SK-N-SH treated with all-trans-retinoic acid at 6 μM for 48 hours (cell line): ENCODE results near the gene EMILIN2.

Experiments
- ATAC-seq: fragments of 200-7000 bp; cut with Tn5 transposase; 3 replicates; pipeline ENCODE4 v1.9.1; 2020; ENCODE audit warnings: mild to moderate bottlenecking, moderate library complexity
- ARNTL ChIP-seq: fragments of 450-650 bp; formaldehyde crosslinking; IDR thresholded peaks from 2 replicates; pipeline ENCODE4 v1.5.0; 2020; ENCODE audit warnings: low read depth, mild to moderate bottlenecking, moderate library complexity, borderline replicate concordance
- BACH2 ChIP-seq: fragments of 250-450 bp; sonication (Bioruptor Pico); IDR thresholded peaks from 2 replicates; pipeline ENCODE4 v1.9.0; 2021; ENCODE audit warnings: mild to moderate bottlenecking, borderline replicate concordance
- CSDC2 ChIP-seq: fragments of 250-450 bp; sonication (Bioruptor Pico); IDR thresholded peaks from 2 replicates; pipeline ENCODE4 v1.5.0; 2020; ENCODE audit warnings: mild to moderate bottlenecking, moderate library complexity
- ESRRG ChIP-seq: fragments of 250-450 bp; sonication (Bioruptor Pico); IDR thresholded peaks from 2 replicates; pipeline ENCODE4 v1.6.1; 2021; ENCODE audit warnings: mild to moderate bottlenecking
- GLIS3 ChIP-seq: fragments of 250-450 bp; sonication (Bioruptor Pico); IDR thresholded peaks from 2 replicates; pipeline ENCODE4 v1.5.0; 2020; ENCODE audit warnings: mild to moderate bottlenecking, moderate library complexity
- ISL1 ChIP-seq: fragments of 250-450 bp; sonication (Bioruptor Pico); IDR thresholded peaks from 2 replicates; pipeline ENCODE4 v2.1.2; 2022; ENCODE audit warnings: mild to moderate bottlenecking, moderate library complexity
- OSR1 ChIP-seq: fragments of 250-450 bp; sonication (Bioruptor Pico); IDR thresholded peaks from 2 replicates; pipeline ENCODE4 v1.8.0; 2022; ENCODE audit warnings: moderate library complexity, mild to moderate bottlenecking, inconsistent platforms
- PPARA ChIP-seq: fragments of 250-450 bp; sonication (Bioruptor Pico); IDR thresholded peaks from 2 replicates; pipeline ENCODE4 v1.5.0; 2020; ENCODE audit warnings: mild to moderate bottlenecking, borderline replicate concordance
- RARB ChIP-seq: fragments of 250-450 bp; sonication (Bioruptor Pico); IDR thresholded peaks from 2 replicates; pipeline ENCODE4 v1.8.0; 2021; ENCODE audit warnings: mild to moderate bottlenecking, moderate library complexity
- TCF4 ChIP-seq: fragments of 250-450 bp; sonication (Bioruptor Pico); IDR thresholded peaks from 2 replicates; pipeline ENCODE4 v1.8.0; 2021; ENCODE audit warnings: mild to moderate bottlenecking, moderate library complexity, borderline replicate concordance
- TOX ChIP-seq: fragments of 250-450 bp; sonication (Bioruptor Pico); IDR thresholded peaks from 2 replicates; pipeline ENCODE4 v1.8.0; 2021; ENCODE audit warnings: mild to moderate bottlenecking, moderate library complexity, borderline replicate concordance
- ZC3H10 ChIP-seq: fragments of 250-450 bp; sonication (Bioruptor Pico); IDR thresholded peaks from 2 replicates; pipeline ENCODE4 v1.5.1; 2021; ENCODE audit warnings: mild to moderate bottlenecking, moderate library complexity
- ZFP3 ChIP-seq: fragments of 250-450 bp; sonication (Bioruptor Pico); IDR thresholded peaks from 2 replicates; pipeline ENCODE4 v1.5.0; 2020; ENCODE audit warnings: mild to moderate bottlenecking, moderate library complexity
- ZNF565 ChIP-seq: fragments of 450-650 bp; formaldehyde crosslinking; conservative IDR thresholded peaks from 2 replicates; pipeline ENCODE4 v1.5.0; 2020; ENCODE audit warnings: low read depth, mild to moderate bottlenecking, moderate library complexity
- ZNF70 ChIP-seq: fragments of 450-650 bp; formaldehyde crosslinking; IDR thresholded peaks from 2 replicates; pipeline ENCODE4 v1.5.0; 2020; ENCODE audit warnings: mild to moderate bottlenecking, moderate library complexity
- ZNF8 ChIP-seq: fragments of 450-650 bp; formaldehyde crosslinking; IDR thresholded peaks from 2 replicates; pipeline ENCODE4 v1.5.0; 2020; ENCODE audit warnings: mild to moderate bottlenecking, moderate library complexity
- TF ChIP-seq, protein P1 (sequence below): fragments of 250-450 bp; sonication (Bioruptor Pico); IDR thresholded peaks from 2 replicates; pipeline ENCODE4 v1.5.0; 2020; ENCODE audit warnings: mild to moderate bottlenecking, moderate library complexity
- TF ChIP-seq, protein P2 (sequence below): fragments of 250-450 bp; sonication (Bioruptor Pico); IDR thresholded peaks from 2 replicates; pipeline ENCODE4 v1.5.1; 2020; ENCODE audit warnings: low read depth, mild to moderate bottlenecking, moderate library complexity
- TF ChIP-seq, protein P3 (sequence below): fragments of 250-450 bp; sonication (Bioruptor Pico); IDR thresholded peaks from 2 replicates; pipeline ENCODE4 v1.5.1; 2021; ENCODE audit warnings: mild to moderate bottlenecking, moderate library complexity
- TF ChIP-seq, protein P4 (sequence below): fragments of 250-450 bp; sonication (Bioruptor Pico); IDR thresholded peaks from 2 replicates; pipeline ENCODE4 v1.8.0; 2021; ENCODE audit warnings: low read depth, mild to moderate bottlenecking, moderate library complexity, borderline replicate concordance

EMILIN2 gene

DNA sequence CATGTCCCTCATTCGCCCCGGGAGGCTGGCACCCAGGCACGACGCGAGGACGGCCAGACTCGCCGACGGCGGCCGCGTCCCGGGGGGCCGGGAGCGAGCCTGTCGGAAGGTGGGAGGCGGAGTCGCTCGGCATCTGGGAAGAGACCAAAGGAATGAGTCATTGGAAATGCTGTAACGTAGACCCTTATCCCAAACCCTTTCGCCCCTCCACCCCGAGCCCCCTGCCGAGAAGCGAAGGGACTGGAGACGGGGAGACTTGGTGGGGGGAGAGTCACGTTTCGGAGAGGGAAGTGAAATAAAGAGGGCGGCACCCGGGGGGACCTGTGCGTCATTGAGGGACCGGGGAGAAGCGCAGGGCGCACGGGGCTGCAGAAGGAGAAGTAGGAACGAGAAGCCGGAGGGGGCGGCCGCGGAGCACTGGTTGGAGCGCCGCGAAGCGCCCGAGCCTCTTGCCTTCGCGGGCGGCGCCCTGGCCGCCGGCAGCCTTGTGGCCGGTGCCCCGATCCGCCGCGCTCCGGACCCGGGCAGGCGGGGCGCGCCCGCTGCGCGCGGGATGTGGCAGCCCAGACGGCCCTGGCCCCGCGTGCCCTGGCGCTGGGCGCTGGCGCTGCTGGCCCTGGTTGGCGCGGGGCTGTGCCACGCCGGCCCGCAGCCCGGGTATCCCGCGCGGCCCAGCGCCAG is at the start of gene EMILIN2:
TSS of gene EMILIN2 (plus strand) at position 371 of the 681 bp plus-strand sequence. CDS start at position 554, 183 bp downstream.
- no peak for TF ChIP-seq RARB
- no peak for TF ChIP-seq ZNF565 (CRISPR knock-in tag)
- TF ChIP-seq, protein P1, sequence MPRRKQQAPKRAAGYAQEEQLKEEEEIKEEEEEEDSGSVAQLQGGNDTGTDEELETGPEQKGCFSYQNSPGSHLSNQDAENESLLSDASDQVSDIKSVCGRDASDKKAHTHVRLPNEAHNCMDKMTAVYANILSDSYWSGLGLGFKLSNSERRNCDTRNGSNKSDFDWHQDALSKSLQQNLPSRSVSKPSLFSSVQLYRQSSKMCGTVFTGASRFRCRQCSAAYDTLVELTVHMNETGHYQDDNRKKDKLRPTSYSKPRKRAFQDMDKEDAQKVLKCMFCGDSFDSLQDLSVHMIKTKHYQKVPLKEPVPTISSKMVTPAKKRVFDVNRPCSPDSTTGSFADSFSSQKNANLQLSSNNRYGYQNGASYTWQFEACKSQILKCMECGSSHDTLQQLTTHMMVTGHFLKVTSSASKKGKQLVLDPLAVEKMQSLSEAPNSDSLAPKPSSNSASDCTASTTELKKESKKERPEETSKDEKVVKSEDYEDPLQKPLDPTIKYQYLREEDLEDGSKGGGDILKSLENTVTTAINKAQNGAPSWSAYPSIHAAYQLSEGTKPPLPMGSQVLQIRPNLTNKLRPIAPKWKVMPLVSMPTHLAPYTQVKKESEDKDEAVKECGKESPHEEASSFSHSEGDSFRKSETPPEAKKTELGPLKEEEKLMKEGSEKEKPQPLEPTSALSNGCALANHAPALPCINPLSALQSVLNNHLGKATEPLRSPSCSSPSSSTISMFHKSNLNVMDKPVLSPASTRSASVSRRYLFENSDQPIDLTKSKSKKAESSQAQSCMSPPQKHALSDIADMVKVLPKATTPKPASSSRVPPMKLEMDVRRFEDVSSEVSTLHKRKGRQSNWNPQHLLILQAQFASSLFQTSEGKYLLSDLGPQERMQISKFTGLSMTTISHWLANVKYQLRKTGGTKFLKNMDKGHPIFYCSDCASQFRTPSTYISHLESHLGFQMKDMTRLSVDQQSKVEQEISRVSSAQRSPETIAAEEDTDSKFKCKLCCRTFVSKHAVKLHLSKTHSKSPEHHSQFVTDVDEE, result no peak
- TF ChIP-seq ZC3H10 (CRISPR knock-in tag), result no peak
- TF ChIP-seq, protein P2, sequence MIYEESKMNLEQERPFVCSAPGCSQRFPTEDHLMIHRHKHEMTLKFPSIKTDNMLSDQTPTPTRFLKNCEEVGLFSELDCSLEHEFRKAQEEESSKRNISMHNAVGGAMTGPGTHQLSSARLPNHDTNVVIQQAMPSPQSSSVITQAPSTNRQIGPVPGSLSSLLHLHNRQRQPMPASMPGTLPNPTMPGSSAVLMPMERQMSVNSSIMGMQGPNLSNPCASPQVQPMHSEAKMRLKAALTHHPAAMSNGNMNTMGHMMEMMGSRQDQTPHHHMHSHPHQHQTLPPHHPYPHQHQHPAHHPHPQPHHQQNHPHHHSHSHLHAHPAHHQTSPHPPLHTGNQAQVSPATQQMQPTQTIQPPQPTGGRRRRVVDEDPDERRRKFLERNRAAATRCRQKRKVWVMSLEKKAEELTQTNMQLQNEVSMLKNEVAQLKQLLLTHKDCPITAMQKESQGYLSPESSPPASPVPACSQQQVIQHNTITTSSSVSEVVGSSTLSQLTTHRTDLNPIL (CRISPR knock-in tag), result no peak
- TF ChIP-seq, protein P3, sequence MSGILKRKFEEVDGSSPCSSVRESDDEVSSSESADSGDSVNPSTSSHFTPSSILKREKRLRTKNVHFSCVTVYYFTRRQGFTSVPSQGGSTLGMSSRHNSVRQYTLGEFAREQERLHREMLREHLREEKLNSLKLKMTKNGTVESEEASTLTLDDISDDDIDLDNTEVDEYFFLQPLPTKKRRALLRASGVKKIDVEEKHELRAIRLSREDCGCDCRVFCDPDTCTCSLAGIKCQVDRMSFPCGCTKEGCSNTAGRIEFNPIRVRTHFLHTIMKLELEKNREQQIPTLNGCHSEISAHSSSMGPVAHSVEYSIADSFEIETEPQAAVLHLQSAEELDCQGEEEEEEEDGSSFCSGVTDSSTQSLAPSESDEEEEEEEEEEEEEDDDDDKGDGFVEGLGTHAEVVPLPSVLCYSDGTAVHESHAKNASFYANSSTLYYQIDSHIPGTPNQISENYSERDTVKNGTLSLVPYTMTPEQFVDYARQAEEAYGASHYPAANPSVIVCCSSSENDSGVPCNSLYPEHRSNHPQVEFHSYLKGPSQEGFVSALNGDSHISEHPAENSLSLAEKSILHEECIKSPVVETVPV (CRISPR knock-in tag), result no peak
- TF ChIP-seq ESRRG (CRISPR knock-in tag), result no peak
- no peak for TF ChIP-seq TCF4
- TF ChIP-seq PPARA (CRISPR knock-in tag), result no peak
- no peak for TF ChIP-seq BACH2 (CRISPR knock-in tag)
- ATAC-seq, result peak; percentile 28

DNA sequence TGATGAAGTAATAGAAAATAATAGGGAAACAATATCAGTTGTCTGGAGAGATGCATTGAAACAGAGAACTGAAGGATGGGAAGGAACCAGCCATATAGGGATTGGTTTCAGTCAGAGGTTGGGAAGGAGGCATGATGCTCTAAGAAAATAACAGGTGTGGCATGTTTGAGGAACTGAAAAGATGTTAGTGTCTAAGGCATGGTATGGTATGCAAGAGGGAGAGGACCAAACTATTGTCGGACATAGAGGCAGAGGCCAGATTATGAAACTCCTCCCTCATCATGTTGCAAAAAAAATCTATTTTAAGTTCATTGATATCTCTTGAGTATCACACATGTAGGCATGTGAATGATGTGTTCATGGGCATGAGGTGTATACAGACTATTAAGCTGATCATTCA is 48.9 kb upstream of the EMILIN2 start:
- ATAC-seq, result no peak
- TF ChIP-seq ZNF8 (CRISPR knock-in tag) (no peak), ZFP3 (no peak), ZNF565 (CRISPR knock-in tag) (no peak), ZNF70 (CRISPR knock-in tag) (no peak), TOX (CRISPR knock-in tag) (no peak), GLIS3 (CRISPR knock-in tag) (no peak), ARNTL (CRISPR knock-in tag) (no peak), OSR1 (CRISPR knock-in tag) (no peak), CSDC2 (CRISPR knock-in tag) (no peak), ISL1 (CRISPR knock-in tag) (no peak), PPARA (CRISPR knock-in tag) (no peak), ESRRG (CRISPR knock-in tag) (no peak), TCF4 (no peak), ZC3H10 (CRISPR knock-in tag) (no peak), BACH2 (CRISPR knock-in tag) (no peak)
- TF ChIP-seq, protein P4, sequence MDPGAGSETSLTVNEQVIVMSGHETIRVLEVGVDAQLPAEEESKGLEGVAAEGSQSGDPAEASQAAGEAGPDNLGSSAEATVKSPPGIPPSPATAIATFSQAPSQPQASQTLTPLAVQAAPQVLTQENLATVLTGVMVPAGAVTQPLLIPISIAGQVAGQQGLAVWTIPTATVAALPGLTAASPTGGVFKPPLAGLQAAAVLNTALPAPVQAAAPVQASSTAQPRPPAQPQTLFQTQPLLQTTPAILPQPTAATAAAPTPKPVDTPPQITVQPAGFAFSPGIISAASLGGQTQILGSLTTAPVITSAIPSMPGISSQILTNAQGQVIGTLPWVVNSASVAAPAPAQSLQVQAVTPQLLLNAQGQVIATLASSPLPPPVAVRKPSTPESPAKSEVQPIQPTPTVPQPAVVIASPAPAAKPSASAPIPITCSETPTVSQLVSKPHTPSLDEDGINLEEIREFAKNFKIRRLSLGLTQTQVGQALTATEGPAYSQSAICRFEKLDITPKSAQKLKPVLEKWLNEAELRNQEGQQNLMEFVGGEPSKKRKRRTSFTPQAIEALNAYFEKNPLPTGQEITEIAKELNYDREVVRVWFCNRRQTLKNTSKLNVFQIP (CRISPR knock-in tag), result no peak
- TF ChIP-seq, protein P3 (CRISPR knock-in tag), result no peak
- TF ChIP-seq, protein P2 (CRISPR knock-in tag), result no peak
